PC-9 (cell line): Measurements from ENCODE around the gene NADSYN1. TPM values are rescaled to one million over a fixed set of nuclear protein-coding genes. Genes with fewer than 3 reads are reported as not detected.

Experiments used
- BruUV-seq: library from RNA; stranded (reverse); fragments of 400-500 nt; replicated peaks from 2 replicates; lab custom pipeline; 2021; lab: Mats Ljungman, UMichigan
- CTCF ChIA-PET: fragments of 300-600 bp; sonication (Branson Sonifier 250); formaldehyde crosslinking; loops from one replicate; lab custom pipeline; 2022; ENCODE audit warnings: antibody characterized with exemption; lab: Charles Lee
- POLR2A ChIA-PET: fragments of 300-600 bp; sonication (Branson Sonifier 250); formaldehyde crosslinking; loops from one replicate; lab custom pipeline; 2022; ENCODE audit warnings: antibody characterized with exemption; ENCODE audit not compliant: unreplicated experiment; lab: Charles Lee
- DNase-seq, 2 experiments: peaks; one replicate each; pipeline versions ENCODE4 v3.0.0 to v3.0.0-alpha.2; 2015 to 2022; ENCODE audit warnings: mixed read lengths in 1 of 2
- H2AFZ ChIP-seq: fragments of 200-600 bp; sonication (generic); 2 replicates; pipeline ENCODE4 v1.8.1; 2017; ENCODE audit warnings: antibody characterized with exemption
- H3F3A ChIP-seq: fragments of 200-600 bp; sonication (generic); 2 replicates; pipeline ENCODE4 v1.8.1; 2017; ENCODE audit warnings: antibody characterized with exemption, mild to moderate bottlenecking, low read depth; ENCODE audit not compliant: insufficient read depth
- H3K27ac ChIP-seq: fragments of 200-600 bp; sonication (generic); 2 replicates; pipeline ENCODE4 v1.6.1; 2016; ENCODE audit warnings: mixed run types
- H3K27me3 ChIP-seq: fragments of 200-600 bp; sonication (generic); 2 replicates; pipeline ENCODE4 v1.6.1; 2016; ENCODE audit warnings: low read depth, mixed run types; ENCODE audit not compliant: insufficient read depth
- H3K36me3 ChIP-seq: fragments of 200-600 bp; sonication (generic); 2 replicates; pipeline ENCODE4 v1.6.1; 2016; ENCODE audit warnings: low read depth, mixed run types
- H3K4me1 ChIP-seq: fragments of 200-600 bp; sonication (generic); replicated peaks from 2 replicates; pipeline ENCODE4 v1.6.1; 2016; ENCODE audit warnings: mixed run types; ENCODE audit not compliant: insufficient read depth
- H3K4me2 ChIP-seq: fragments of 200-600 bp; sonication (generic); 2 replicates; pipeline ENCODE4 v1.6.1; 2017; ENCODE audit warnings: mixed run types
- H3K4me3 ChIP-seq: fragments of 200-600 bp; sonication (generic); 2 replicates; pipeline ENCODE4 v1.6.1; 2016; ENCODE audit warnings: mixed run types
- H3K79me2 ChIP-seq: fragments of 200-600 bp; sonication (generic); 2 replicates; pipeline ENCODE4 v1.6.1; 2017; ENCODE audit warnings: low read depth, mixed run types
- H3K9me2 ChIP-seq: fragments of 200-600 bp; sonication (generic); 2 replicates; pipeline ENCODE4 v1.8.1; 2017; ENCODE audit warnings: mild to moderate bottlenecking; ENCODE audit not compliant: insufficient read depth
- H3K9me3 ChIP-seq: fragments of 200-600 bp; sonication (generic); 2 replicates; pipeline ENCODE4 v1.8.1; 2016; ENCODE audit warnings: low read depth; ENCODE audit not compliant: insufficient read depth
- H4K20me1 ChIP-seq: fragments of 200-600 bp; sonication (generic); 2 replicates; pipeline ENCODE4 v1.8.1; 2017; ENCODE audit not compliant: insufficient read depth
- EZH2 ChIP-seq: fragments of 200-600 bp; sonication (generic); IDR thresholded peaks from 2 replicates; pipeline ENCODE4 v1.8.0; 2017; ENCODE audit warnings: antibody characterized with exemption, low read depth
- intact Hi-C: fragments of 100-400 bp; cut with micrococcal nuclease; formaldehyde crosslinking; loops from one replicate; pipeline ENCODE4 v1.10.0; 2022; ENCODE audit not compliant: unreplicated experiment
- total RNA-seq: library from RNA; stranded (reverse); gene quantifications from 2 replicates; pipeline ENCODE4 v1.2.3, GENCODE V29; 2021
- TF ChIP-seq, protein P1 (sequence below): fragments of 200-600 bp; sonication (generic); conservative IDR thresholded peaks from 2 replicates; pipeline ENCODE4 v1.6.1; 2017; ENCODE audit warnings: mixed run types, antibody characterized with exemption, mild to moderate bottlenecking, moderate library complexity

The NADSYN1 gene
- total RNA-seq, 1 experiment from 2014 or later = 118 TPM

DNA sequence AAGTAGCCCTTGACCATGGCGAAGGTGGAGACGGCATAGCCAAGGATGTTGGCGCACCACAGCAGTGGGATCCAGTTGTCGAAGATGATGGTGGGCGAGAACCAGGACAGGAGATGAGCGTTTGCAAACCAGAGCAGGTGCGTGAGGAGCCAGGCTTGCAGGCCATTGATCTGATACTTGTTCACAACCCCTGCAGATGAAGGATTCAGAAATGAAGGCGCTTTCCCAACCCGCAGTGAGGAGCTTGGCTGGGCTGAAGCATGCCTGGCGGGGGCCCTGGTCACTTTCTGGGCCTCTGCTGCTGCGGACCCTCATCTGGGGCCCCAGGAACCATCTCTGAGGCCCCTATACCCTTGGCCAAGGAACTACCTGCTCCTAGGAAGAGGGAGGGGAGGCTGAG, 11.8 kb upstream of the NADSYN1 start:
- Histone ChIP-seq H3K4me3 (no peak overlapping the region), H3F3A (peaks cover under 1% of the 10 kb centered on the region), H3K9me2 (no peaks in the 10 kb centered on the region), H3K27me3 (no peaks in the 10 kb centered on the region), H3K27ac (no peak overlapping the region), H3K4me1 (peaks cover 1% of the 10 kb centered on the region), H2AFZ (no peak overlapping the region), H3K4me2 (no peak overlapping the region), H4K20me1 (peaks cover 16% of the 10 kb centered on the region), H3K9me3 (no peaks in the 10 kb centered on the region), H3K36me3 (peaks cover 43% of the 10 kb centered on the region), H3K79me2 (peaks cover under 1% of the 10 kb centered on the region; the same call in 1 of the 2 replicates)
- no TSS peak for BruUV-seq
- TF ChIP-seq, protein P1, sequence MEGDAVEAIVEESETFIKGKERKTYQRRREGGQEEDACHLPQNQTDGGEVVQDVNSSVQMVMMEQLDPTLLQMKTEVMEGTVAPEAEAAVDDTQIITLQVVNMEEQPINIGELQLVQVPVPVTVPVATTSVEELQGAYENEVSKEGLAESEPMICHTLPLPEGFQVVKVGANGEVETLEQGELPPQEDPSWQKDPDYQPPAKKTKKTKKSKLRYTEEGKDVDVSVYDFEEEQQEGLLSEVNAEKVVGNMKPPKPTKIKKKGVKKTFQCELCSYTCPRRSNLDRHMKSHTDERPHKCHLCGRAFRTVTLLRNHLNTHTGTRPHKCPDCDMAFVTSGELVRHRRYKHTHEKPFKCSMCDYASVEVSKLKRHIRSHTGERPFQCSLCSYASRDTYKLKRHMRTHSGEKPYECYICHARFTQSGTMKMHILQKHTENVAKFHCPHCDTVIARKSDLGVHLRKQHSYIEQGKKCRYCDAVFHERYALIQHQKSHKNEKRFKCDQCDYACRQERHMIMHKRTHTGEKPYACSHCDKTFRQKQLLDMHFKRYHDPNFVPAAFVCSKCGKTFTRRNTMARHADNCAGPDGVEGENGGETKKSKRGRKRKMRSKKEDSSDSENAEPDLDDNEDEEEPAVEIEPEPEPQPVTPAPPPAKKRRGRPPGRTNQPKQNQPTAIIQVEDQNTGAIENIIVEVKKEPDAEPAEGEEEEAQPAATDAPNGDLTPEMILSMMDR = no peak
- TF ChIP-seq EZH2 = no peak
- CTCF ChIA-PET = no interaction called here
- no peak for DNase-seq
- intact Hi-C loops = no loop called here
- POLR2A ChIA-PET = no interaction called here

DNA sequence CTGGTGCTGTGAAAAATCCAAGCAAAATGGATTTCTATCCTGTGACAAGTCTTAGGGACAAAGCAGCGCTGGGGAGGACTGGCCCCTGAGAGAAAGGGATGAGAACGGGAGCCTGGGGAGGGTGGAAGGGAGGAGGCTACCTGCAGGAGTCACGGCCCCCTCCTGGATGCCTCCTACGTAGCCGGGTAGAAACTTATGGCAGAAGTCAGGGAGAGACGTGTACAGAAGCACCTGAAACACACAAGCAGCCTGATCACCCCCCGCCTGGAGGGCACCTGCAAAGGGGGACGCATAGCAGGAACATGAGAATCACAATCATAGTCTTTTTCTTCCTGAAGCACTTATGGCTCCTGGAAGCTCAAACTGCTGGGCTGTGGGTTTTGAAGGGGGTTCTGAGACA, 10.9 kb upstream of the NADSYN1 start:
- Histone ChIP-seq H2AFZ (no peak overlapping the region), H3K79me2 (peaks cover 9% of the 10 kb centered on the region), H3F3A (peaks cover 7% of the 10 kb centered on the region), H3K9me3 (no peaks in the 10 kb centered on the region), H3K4me2 (no peak overlapping the region), H3K27ac (no peak overlapping the region), H3K4me3 (no peak overlapping the region), H3K9me2 (no peaks in the 10 kb centered on the region), H3K36me3 (peaks cover 51% of the 10 kb centered on the region), H4K20me1 (peaks cover 16% of the 10 kb centered on the region), H3K4me1 (peaks cover 10% of the 10 kb centered on the region), H3K27me3 (no peaks in the 10 kb centered on the region)
- DNase-seq = no peak
- ChIA-PET POLR2A (no interaction called here), CTCF (no interaction called here)
- intact Hi-C loops = no loop called here
- TF ChIP-seq EZH2 = no peak
- TF ChIP-seq, protein P1 = no peak
- no TSS peak for BruUV-seq

DNA sequence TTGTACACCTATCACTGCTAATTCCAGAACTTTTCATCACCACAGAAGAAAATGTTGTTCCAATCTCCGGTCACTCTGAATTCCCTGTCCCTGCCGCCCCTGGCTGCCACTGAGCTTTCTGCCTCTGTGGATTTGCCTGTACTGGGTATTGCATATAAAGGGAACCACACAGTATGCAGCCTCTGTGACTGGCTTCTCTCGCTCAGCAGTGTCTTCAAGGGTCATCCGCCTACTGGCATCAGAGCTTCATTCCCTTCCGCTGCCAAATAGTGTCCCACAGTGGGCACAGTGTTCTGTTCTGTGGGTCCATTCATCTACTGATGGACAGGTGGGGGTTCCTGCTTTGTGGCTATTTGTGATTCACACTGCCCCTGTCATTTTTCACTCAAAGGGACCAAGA, 10.1 kb upstream of the NADSYN1 start:
- BruUV-seq = no TSS peak
- TF ChIP-seq, protein P1 = no peak
- TF ChIP-seq EZH2 = no peak
- Histone ChIP-seq H2AFZ (no peak overlapping the region), H3K9me2 (no peaks in the 10 kb centered on the region), H3K9me3 (no peaks in the 10 kb centered on the region), H4K20me1 (peaks cover 16% of the 10 kb centered on the region), H3K27ac (no peak overlapping the region), H3K36me3 (peaks cover 46% of the 10 kb centered on the region), H3K27me3 (no peaks in the 10 kb centered on the region), H3K4me3 (no peak overlapping the region), H3K4me2 (no peak overlapping the region), H3F3A (peaks cover 7% of the 10 kb centered on the region), H3K79me2 (peaks cover 9% of the 10 kb centered on the region), H3K4me1 (peaks cover 10% of the 10 kb centered on the region)
- no peak for DNase-seq
- intact Hi-C loops = no loop called here
- CTCF ChIA-PET = no interaction called here
- POLR2A ChIA-PET = no interaction called here
